Fibroblast of the aortic adventitia (primary cell): ENCODE measurements around the gene ADGRG6. TPM values are rescaled to one million over a fixed set of nuclear protein-coding genes. Genes with fewer than 3 reads are reported as not detected.
A peak's percentile ranks its signal among the peaks of the same experiment; 100 is the strongest.

Experiments used
- DNase-seq: peaks from one replicate; pipeline ENCODE4 v3.0.0-alpha.2; 2010; ENCODE audit warnings: low read depth
- H3K4me3 ChIP-seq: 2 replicates; pipeline ENCODE4 v1.5.1; 2011; ENCODE audit warnings: low read depth, mild to moderate bottlenecking, control low read depth, low read length, moderate library complexity
- total RNA-seq: library from RNA; depleted of rRNA; stranded (reverse); fragments of >200 nt; gene quantifications from 2 replicates; pipeline ENCODE4 v1.2.3, GENCODE V29; 2012; ENCODE audit warnings: low replicate concordance
- TF ChIP-seq, protein P1 (sequence below): IDR thresholded peaks from 2 replicates; pipeline ENCODE4 v1.5.1; 2011; ENCODE audit warnings: mild to moderate bottlenecking, low read length, control low read depth, inconsistent platforms; ENCODE audit not compliant: insufficient read depth

ADGRG6 gene
- total RNA-seq, 1 donor, result 1.7 TPM

DNA sequence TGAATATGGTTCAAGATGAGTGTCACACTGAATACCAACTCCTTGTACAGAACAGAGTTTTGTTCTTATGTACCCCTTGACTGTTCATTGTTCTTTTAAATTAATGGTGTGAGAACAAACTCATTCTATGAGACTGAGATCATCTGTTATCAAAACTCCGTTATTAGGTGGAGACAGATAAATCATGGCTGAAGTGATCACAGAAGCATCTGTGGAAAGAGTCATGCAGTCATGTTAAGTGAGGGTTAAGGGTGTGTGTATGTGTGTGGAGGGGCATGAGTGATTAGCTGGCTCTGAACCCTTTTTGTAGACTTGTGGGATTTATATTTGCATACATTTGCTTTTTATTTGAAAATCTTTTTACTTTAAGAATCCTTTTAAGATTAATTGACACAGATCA, 24.7 kb downstream of the ADGRG6 start:
- H3K4me3 ChIP-seq, result no peak overlapping the region
- TF ChIP-seq, protein P1, sequence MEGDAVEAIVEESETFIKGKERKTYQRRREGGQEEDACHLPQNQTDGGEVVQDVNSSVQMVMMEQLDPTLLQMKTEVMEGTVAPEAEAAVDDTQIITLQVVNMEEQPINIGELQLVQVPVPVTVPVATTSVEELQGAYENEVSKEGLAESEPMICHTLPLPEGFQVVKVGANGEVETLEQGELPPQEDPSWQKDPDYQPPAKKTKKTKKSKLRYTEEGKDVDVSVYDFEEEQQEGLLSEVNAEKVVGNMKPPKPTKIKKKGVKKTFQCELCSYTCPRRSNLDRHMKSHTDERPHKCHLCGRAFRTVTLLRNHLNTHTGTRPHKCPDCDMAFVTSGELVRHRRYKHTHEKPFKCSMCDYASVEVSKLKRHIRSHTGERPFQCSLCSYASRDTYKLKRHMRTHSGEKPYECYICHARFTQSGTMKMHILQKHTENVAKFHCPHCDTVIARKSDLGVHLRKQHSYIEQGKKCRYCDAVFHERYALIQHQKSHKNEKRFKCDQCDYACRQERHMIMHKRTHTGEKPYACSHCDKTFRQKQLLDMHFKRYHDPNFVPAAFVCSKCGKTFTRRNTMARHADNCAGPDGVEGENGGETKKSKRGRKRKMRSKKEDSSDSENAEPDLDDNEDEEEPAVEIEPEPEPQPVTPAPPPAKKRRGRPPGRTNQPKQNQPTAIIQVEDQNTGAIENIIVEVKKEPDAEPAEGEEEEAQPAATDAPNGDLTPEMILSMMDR, result no peak
- DNase-seq, result peak; percentile 11

DNA sequence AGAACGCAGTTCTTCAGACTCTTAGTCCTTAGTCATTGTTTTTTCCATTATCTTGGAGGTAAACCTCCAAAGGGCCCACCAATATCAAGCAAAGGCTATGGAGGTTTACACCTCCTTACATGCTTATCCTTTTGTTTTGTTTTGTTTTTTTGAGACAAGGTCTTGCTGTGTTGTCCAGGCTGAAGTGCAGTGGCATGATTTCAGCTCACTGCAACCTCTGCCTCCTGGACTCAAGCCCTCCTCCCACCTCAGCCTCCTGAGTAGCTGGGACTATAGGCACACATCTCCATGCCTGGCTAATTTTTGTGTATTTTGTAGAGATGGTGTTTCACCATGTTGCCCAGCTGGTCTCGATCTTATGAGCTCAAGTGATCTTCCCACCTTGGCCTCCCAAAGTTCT, 26.3 kb downstream of the ADGRG6 start:
- no peak overlapping the region for H3K4me3 ChIP-seq
- DNase-seq, result no peak
- TF ChIP-seq, protein P1, result no peak

DNA sequence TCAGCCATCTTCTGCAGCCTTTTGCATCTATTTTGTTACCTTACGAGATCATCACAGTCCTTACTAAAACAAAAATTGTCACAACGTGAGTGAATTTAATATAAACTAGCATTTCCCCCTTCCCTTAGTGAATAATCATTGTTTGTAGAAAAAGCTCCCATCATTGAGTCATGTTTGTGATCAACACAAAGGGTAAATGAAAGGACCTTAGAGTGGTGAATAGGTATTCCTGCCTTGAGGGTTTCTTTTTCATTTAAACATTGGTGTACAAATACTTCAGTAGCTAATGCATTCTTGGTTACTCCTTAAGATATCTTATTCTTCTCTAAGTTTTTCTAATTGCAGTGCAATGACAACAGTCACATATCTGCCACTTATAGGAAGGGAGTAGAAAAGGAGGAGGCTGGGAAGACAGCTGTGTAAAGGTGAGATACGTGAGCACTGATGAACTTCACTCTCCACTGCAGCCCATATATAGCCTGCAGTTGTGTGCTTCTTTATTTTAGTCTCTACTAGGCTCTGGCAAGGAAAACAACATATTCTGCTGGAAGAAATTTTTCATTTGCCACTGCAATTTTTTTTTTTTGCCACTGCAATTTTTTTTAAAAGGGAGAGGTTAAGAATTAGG, 27.8 kb downstream of the ADGRG6 start:
- no peak for DNase-seq
- TF ChIP-seq, protein P1, result no peak
- no peak overlapping the region for H3K4me3 ChIP-seq

DNA sequence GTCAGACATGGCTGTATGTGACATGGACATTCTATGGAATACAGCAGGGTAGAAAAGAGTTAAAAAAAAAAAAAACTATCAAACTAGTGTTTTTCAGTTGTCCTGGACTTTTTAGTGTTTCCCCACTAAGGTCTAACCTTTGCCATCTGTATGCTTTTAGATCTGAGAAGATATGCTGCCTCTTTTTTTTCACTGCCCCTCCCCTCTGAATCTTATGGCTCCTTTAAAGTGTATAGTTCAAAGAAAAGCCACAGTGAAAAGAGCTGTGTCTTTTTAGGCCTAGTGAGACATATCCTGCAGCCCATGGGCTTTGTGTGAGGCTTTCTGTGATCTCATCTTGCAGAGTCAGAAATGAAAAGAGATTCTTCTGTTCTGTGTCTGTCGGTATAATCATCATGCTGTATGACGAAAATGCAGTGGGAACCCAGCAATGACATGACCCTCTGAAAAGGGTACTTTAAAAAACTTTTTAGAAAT, 29.3 kb downstream of the ADGRG6 start:
- TF ChIP-seq, protein P1, result no peak
- no peak for DNase-seq

DNA sequence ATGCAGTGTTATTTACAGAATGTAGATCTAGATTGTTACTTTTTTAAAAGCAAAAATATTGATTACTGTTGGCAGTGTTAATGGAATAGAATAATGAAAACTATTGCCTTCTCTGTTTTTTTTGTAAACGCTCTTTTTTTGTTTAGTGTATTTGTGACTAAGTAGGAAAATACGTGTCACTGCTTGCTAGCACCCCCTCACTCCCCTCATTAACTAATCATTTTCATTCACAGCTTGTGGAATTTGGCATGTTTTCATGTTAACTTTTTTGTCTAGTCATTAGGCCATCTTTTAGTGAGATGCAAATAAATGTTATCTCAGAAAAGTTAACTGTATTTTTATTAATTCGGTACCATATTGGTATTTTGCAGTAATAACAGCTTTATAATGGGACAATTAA, 29.8 kb downstream of the ADGRG6 start:
- no peak for DNase-seq
- TF ChIP-seq, protein P1, result no peak
- no peak overlapping the region for H3K4me3 ChIP-seq

More for the DNA sequence above, 29.3 kb downstream of the ADGRG6 start:
- H3K4me3 ChIP-seq, result no peak overlapping the region

DNA sequence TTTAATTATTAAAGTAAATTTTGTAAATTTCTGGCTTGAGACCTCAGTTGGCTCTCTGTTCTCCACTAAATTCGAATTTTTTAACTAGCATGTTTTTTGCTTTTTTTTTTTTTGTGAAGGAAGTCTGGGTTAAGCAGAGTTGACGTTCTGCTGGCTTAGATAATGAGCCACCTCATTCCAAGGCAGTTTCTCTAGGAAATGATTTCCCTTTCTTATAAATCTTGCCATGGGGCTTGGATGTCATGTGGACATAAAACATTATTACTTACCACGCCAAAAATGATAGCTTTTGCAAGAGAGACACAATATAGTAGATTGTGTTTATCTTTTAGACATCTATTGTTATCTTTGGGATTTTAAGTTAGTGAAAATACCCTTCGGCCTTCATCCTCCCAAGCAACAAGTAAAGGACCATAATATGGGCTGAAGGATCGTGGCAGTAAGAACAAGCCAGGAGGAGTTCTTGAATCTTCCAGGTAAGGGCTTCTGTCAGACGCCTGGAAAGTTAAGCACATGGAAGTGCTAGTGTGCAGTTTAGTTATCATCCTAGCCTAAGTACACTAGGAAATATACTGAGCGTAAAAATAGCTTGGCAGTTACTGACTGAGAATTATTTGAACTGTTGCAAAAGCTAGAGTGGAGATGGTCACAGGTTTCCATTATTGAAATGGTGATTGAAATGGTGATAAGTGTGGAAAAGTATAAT, 30.7 kb downstream of the ADGRG6 start:
- no peak overlapping the region for H3K4me3 ChIP-seq
- TF ChIP-seq, protein P1, result no peak
- no peak for DNase-seq
